ENCODE measurements around the gene CST11.

The CST11 gene

GRCh38 chr20:23461180-23461579 is 8.5 kb upstream of the CST11 start:
- no peak for TF ChIP-seq CTCF (IDR thresholded peaks at IDR 0.05; ENCODE audit: low read depth, low read length)
- peak in 1 of 2 donors; percentile 9 for DNase-seq (ENCODE audit: low read depth in 2 of 2)
- H3K4me3 ChIP-seq (replicated peaks in 1 of 2; ENCODE audit: low read depth in 2 of 2, low read length in 2 of 2) = no peak overlapping the region

- no peak for DNase-seq (ENCODE audit: low read depth in 2 of 2)
- TF ChIP-seq CTCF (IDR thresholded peaks at IDR 0.05; ENCODE audit: low read depth, low read length) = no peak
- no peak overlapping the region for H3K4me3 ChIP-seq (replicated peaks in 1 of 2; ENCODE audit: low read depth in 2 of 2, low read length in 2 of 2)
Measured at GRCh38 chr20:23459461-23460150, 6.9 kb upstream of the CST11 start.

- no peak for TF ChIP-seq CTCF (IDR thresholded peaks at IDR 0.05; ENCODE audit: low read depth, low read length)
- no peak for DNase-seq (ENCODE audit: low read depth in 2 of 2)
- H3K4me3 ChIP-seq (replicated peaks in 1 of 2; ENCODE audit: low read depth in 2 of 2, low read length in 2 of 2) = no peak overlapping the region
Measured at GRCh38 chr20:23456873-23457272, 4.2 kb upstream of the CST11 start.

GRCh38 chr20:23456409-23456808 is 3.7 kb upstream of the CST11 start:
- no peak for DNase-seq (ENCODE audit: low read depth in 2 of 2)
- no peak for TF ChIP-seq CTCF (IDR thresholded peaks at IDR 0.05; ENCODE audit: low read depth, low read length)
- H3K4me3 ChIP-seq (replicated peaks in 1 of 2; ENCODE audit: low read depth in 2 of 2, low read length in 2 of 2) = no peak overlapping the region

GRCh38 chr20:23455639-23456038 is 3.0 kb upstream of the CST11 start:
- no peak overlapping the region for H3K4me3 ChIP-seq (replicated peaks in 1 of 2; ENCODE audit: low read depth in 2 of 2, low read length in 2 of 2)
- no peak for DNase-seq (ENCODE audit: low read depth in 2 of 2)
- no peak for TF ChIP-seq CTCF (IDR thresholded peaks at IDR 0.05; ENCODE audit: low read depth, low read length)

GRCh38 chr20:23454816-23455215 is 2.1 kb upstream of the CST11 start:
- TF ChIP-seq CTCF (IDR thresholded peaks at IDR 0.05; ENCODE audit: low read depth, low read length) = no peak
- DNase-seq (ENCODE audit: low read depth in 2 of 2) = no peak
- no peak overlapping the region for H3K4me3 ChIP-seq (replicated peaks in 1 of 2; ENCODE audit: low read depth in 2 of 2, low read length in 2 of 2)
